Epidermal melanocyte (primary cell): ENCODE results near the gene PHF11.
"Not testable (repeated sequence)": the region's sequence is repeated elsewhere in the genome, so short reads cannot be mapped to it uniquely, and the experiment has no call there.

Experiments
- DNase-seq: peaks from one replicate; pipeline ENCODE4 v3.0.0; 2011; ENCODE audit warnings: low spot score; ENCODE audit not compliant: insufficient read length

PHF11 gene

DNA sequence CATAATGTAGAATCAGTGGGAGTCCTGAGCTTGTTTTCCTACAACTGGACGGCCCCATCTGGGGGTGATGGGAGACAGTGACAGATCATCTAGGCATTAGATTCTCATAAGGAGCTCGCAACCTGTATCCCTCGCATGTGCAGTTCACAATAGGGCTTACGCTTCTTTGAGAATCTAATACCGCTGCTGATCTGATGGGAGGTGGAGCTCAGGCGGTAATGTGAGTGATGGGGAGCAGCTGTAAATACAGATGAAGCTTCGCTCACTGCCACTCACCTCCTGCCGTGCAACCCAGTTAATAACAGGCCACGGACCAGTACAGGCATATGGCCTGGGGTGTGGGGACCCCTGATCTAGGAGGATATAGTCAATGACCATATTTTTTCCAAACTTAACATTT is 50.8 kb downstream of the PHF11 start:
- no peak for DNase-seq

DNA sequence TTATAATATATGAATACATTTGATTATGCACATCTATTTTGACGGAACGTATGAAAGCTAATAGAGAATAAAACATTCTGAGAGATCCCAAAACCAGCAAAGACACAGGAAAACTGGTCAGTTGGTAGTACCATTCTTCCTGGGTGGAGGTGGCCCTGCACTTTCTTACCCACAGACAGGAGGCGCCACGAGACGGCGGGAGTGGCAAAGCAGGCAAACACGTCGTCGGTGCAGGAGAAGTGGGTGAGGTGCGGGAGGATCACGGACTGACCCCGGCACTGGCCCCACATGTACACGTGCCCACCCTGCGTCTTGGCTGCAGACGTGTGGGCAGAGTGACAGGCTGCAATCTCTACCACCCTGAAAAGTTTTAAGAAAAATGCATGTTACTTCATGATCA is 53.5 kb downstream of the PHF11 start:
- no peak for DNase-seq

DNA sequence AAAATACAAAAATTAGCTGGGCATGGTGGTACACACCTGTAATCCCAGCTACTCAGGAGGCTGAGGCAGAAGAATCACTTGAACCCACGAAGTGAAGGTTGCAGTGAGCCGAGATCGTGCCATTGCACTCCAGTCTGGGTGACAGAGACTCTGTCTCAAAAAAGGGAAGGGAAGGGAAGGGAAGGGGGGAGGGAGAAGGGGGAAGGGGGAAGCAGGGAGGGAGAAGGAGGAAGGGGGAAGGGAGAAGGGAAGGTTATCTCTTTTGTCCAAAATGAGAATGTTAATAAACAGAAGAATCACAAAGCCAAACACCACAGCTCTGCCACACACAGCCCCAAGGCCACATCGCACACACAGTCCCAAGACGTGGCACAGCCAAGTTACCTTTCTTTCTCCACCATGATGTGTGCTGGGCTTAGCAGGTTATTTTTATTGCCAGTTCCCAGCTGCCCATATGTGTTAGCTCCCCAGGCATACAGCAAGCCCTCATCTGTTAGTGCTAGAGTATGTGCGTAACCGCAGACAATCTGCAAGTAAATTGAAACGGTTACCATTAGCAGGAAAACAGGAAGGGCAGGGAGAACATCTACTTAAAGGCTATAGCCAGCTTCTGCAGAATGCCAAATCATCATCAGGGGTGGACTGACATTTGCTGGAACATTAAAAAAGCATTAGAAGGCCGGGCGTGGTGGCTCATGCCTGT is 55.3 kb downstream of the PHF11 start:
- no peak for DNase-seq

DNA sequence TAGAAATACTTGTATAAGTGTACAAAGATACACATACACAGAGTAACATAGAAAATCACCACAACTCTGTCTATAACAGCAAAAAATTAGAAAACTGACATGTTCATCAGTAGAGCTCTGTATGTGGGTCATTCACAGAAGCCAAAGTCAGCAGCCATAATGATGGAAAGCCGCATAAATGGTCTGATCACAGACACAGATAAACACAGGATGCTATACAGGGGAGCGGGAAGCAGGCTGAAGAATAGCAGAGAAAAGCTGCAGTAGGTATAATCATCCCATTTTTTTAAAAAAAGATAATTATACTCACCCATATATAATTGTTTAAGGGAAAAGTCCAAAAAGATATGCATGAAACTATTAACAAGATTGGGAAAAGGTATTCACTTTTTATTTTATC is 58.1 kb downstream of the PHF11 start:
- no peak for DNase-seq

DNA sequence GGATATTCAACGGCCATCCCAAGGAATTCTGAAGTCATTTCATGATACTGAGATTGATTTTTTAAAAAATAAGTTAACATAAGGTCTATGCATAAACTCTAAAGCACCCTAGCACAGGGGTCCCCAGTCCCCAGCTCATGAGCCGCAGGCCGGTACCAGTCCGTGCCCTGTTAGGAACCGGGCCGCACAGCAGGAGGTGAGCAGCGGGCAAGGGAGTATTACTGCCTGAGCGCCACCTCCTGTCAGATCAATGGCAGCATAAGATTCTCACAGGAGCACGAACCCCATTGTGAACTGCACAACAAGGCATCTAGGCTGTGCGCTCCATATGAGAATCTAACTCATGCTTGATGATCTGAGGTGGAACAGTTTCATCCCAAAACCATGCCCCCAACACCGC is 58.6 kb downstream of the PHF11 start:
- DNase-seq = no peak

DNA sequence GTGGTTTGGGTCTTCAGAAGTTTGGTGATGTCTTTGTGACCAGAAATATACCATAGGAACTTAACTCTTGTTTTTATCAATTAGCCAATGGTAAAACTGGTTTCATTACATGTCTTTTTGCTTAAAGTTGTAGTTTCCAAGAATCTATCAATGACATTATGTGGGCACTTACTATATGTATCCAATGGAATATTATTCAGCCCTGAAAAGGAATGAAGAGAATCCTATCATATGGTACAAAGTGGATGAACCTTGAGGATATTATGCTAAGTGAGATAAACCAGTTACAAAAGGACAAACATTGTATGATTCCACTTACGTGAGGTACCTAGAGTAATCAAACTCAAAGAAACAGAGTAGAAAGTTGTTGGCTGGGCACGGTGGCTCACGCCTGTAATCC is 63.3 kb downstream of the PHF11 start:
- DNase-seq = no peak

DNA sequence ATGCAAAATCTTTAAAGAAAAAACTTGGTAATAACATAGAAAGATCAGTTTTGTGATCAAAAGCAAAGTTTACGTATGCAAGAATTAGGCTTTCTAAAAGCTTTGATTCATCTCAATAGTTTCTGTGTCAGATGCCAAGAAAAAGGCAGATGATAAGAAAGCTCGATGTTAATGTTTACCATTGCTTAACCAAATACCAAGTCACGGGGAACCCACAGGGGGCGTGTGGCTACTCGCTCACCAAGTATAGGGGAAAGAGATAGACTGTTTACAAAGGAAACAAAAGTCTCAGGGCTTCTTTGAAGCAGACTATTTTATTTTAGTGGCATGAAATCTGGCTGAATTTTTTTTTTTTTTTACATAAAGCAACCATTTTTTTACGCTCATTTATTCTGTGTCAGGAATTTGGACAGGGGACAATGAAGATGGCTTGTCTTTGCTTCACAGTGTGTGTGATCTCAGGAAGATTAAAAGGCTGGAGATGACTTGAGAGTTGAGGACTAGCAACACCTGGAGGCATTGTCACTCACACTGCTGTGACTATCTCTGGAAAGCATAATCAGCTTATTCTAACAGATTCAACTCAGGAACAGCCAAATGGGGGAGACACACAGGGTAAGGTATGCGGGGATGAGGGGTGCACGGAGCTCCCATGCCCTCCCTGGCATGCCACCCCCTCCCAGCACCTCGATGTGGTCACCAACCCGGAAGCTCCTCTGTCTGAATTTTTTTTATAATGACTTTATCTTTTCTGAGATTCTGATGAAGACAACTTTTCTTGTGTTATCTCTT is 64.7 kb downstream of the PHF11 start:
- DNase-seq = peak; percentile 31

DNA sequence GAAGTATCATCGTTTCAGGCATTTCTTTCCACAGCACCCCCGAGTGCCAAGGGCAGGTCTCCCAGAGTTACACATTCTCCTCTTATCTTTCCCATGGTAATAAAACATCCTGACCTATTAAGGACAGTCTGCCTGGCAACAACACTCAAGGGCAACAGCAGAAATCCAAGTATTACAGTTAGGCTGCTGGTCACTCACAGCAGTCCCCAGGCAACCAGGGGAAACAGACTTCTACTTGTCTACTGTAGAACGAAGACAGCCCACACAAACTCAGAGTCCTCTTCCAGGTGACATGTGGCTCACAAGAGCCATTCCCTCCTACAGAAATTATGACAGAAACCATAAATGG is 65.3 kb downstream of the PHF11 start:
- DNase-seq = no peak

DNA sequence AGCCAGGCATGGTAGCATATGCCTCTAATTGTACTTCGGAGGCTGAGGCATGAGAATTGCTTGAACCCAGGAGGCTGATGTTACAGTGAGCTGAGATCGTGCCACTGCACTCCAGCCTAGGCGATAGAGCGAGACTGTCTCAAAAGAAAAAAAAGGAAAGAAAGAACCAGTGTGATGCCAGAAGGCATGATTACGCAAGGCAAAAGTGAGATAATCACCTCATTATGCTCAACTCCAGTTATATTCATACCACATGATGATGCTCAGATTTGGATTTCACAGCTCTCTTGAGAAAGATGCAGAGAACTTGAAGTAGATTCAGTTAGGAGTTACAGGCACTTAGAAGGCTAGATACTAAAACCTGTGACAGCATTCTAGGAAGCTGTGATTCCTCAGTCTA is 67.8 kb downstream of the PHF11 start:
- peak; percentile 71 for DNase-seq

DNA sequence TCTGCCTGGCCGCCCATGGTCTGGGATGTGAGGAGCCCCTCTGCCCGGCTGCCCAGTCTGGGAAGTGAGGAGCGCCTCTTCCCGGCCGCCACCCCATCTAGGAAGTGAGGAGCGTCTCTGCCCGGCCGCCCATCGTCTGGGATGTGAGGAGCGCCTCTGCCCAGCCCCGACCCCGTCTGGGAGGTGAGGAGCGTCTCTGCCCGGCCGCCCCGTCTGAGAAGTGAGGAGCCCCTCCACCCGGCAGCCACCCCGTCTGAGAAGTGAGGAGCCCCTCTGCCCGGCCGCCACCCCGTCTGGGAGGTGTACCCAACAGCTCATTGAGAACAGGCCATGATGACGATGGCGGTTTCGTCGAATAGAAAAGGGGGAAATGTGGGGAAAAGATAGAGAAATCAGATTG is 69.7 kb downstream of the PHF11 start:
- DNase-seq = not testable (repeated sequence)

DNA sequence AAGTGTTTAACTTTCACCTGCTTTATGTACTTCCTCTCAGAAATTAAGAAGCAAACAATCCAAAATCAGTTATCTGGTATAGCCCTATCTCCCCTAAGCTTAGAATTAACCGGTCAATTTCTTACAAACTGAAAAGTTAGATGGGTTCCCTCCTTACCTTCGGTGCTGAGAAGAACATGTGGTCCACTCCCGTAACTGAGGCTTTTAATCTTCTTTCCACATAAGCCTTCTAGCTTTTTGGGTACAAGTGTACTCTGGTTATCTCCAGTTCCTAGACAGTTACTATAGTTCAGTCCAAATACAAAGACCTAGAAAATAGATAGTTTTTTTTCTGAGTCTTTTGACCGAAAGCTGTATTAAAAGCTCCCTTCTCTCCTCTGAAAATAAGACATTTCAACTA is 70.7 kb downstream of the PHF11 start:
- no peak for DNase-seq

DNA sequence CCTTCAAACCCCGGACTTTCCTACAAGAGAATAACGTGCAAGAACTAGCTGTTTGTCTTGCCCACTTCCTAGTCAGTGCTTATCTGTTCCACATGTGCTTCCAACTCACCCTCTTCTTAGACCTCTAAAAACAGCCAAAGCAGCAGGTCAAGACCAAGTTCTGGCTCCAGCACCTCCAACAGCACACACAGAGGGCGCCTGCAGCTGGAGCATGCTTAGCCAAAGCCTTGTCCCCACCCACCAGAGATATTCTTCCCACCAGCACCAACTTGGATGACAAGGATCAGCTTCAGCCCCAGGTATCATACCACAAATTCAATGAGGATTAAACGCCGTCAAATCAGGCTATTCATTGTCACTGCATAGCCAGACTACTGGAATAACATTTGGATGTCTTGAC is 71.7 kb downstream of the PHF11 start:
- DNase-seq = no peak

DNA sequence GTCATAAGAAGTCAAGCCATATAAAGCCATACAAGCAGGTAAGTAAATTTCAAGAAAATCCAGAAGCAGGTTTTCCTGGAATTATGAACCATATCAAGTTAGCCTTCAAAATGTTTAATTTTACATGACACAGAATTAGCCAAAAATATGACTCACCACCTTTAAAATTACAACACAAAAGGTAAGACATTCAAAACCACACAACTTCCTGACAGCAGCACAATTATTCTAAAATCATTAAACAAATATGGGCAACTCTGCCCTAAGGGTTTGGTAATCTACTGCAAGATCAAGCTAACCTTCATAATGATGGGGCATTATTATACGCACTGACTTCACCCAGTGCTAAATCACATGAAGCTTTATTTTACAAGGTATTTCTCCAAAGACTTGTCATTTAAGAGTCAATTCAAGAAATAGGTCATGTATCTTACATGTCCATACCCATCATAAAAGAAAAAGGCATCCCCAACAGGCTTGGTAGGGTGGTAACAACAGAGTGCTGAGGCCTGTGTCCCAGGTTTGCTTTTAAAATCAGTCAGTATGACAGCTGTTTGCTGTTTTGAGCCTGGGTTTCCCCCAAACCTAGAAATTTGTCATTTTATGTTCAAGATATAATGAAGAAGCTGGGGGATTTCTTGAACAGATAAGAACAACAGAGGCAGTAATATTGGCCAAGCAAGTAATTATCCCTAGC is 74.4 kb downstream of the PHF11 start:
- DNase-seq = no peak

DNA sequence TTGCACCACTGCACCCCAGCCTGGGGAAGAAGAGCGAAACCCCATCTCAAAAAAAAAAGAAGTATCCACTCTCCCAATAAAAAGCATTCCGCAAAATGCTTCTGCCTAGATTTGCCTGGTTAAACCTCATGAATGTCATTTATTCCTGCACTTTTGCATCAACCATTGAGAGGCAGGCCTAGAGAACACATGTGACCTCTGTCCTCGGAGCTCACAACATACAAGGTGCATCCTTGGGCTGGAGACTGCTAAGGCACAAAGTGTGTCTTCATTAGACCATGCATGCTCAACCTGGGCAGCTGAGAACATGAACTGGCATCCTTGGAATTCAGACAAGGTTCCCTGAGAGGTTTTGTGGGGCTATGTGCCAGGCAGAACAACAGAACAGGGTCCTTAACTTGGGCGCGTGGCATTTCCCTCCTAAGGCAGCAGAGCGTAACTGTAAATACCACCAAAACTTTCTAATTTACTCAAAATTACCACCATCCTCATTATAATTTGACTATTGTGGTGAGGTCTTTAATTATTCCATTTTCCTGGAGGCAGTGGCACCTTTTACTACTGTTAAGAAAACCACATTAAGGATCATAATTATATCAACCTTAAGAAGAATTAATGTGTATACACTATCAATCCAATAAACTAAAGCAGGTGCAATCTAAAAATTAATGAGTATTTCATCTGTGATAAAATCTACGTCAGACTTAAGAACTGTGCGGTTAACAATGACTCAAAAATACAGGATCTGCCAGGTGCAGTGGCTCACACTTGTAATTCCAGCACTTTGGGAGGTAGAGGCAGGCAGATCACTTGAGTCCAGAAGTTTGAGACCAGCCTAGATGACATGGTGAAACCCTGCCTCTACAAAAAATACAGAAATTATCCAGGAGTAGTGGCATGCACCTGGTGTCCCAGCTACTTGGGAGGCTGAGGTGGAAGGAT is 75.8 kb downstream of the PHF11 start:
- DNase-seq = no peak
